Sigmoid colon (tissue), 4 donors: ENCODE data around the gene P3H3.

Experiments
- CTCF ChIP-seq, 4 experiments: fragments of 450-650 bp in 3 of 4; fragments of 200-600 bp in 1 of 4; IDR thresholded peaks; one replicate each; pipeline ENCODE4 v1.5.1; 2016 to 2019; ENCODE audit warnings: antibody characterized with exemption in 4 of 4, mild to moderate bottlenecking in 3 of 4, moderate library complexity in 2 of 4
- POLR2AphosphoS5 ChIP-seq, 4 donors: sonication (generic); formaldehyde crosslinking; IDR thresholded peaks; one replicate each; pipeline ENCODE4 v1.6.1; 2017; ENCODE audit warnings: antibody characterized with exemption in 4 of 4

GRCh38 chr12:6820166-6820565 is 8.0 kb upstream of the P3H3 start:
- TF ChIP-seq CTCF (IDR thresholded peaks at IDR 0.05) (no peak), POLR2AphosphoS5 (IDR thresholded peaks at IDR 0.05) (no peak)
